OCI-LY7 (cell line): Measurements from ENCODE around the gene ANK3. TPM values are rescaled to one million over a fixed set of nuclear protein-coding genes. Genes with fewer than 3 reads are reported as not detected.

ENCODE experiments used
- BruUV-seq: library from RNA; stranded (reverse); fragments of 400-500 nt; replicated peaks from 2 replicates; lab custom pipeline; 2021; lab: Mats Ljungman, UMichigan
- CTCF ChIA-PET: fragments of 300-600 bp; sonication (Branson Sonifier 250); formaldehyde crosslinking; loops from one replicate; lab custom pipeline; 2022; ENCODE audit warnings: antibody characterized with exemption; ENCODE audit not compliant: unreplicated experiment; lab: Charles Lee
- POLR2A ChIA-PET: fragments of 300-600 bp; sonication (Branson Sonifier 250); formaldehyde crosslinking; loops from one replicate; lab custom pipeline; 2022; ENCODE audit warnings: antibody characterized with exemption; lab: Charles Lee
- DNase-seq: peaks from one replicate; pipeline ENCODE4 v3.0.0-alpha.2; 2015; ENCODE audit warnings: low spot score
- H2AFZ ChIP-seq: fragments of 200-600 bp; sonication (generic), shearing (Covaris generic); 2 replicates; pipeline ENCODE4 v1.6.1; 2014; ENCODE audit warnings: mild to moderate bottlenecking, antibody characterized with exemption, low read length, moderate library complexity
- H3K27ac ChIP-seq: fragments of 200-600 bp; sonication (generic); 2 replicates; pipeline ENCODE4 v1.5.1; 2014; ENCODE audit warnings: mixed run types, low read depth, mild to moderate bottlenecking, moderate library complexity, low read length, inconsistent platforms; ENCODE audit not compliant: poor library complexity, severe bottlenecking
- H3K36me3 ChIP-seq: fragments of 200-600 bp; sonication (generic); 2 replicates; pipeline ENCODE4 v1.6.1; 2014; ENCODE audit warnings: mild to moderate bottlenecking, antibody characterized with exemption, low read length, moderate library complexity, mixed read lengths; ENCODE audit not compliant: insufficient read depth
- H3K4me1 ChIP-seq: fragments of 200-600 bp; sonication (generic); 2 replicates; pipeline ENCODE4 v1.5.1; 2014; ENCODE audit warnings: mild to moderate bottlenecking, low read length; ENCODE audit not compliant: insufficient read depth, poor library complexity, severe bottlenecking
- H3K4me2 ChIP-seq: fragments of 200-600 bp; sonication (generic); 2 replicates; pipeline ENCODE4 v1.6.1; 2014; ENCODE audit warnings: mild to moderate bottlenecking, low read length
- H3K4me3 ChIP-seq: fragments of 200-600 bp; sonication (generic); 2 replicates; pipeline ENCODE4 v1.5.1; 2014; ENCODE audit warnings: mild to moderate bottlenecking, low read depth, low read length; ENCODE audit not compliant: poor library complexity, severe bottlenecking
- H3K79me2 ChIP-seq: fragments of 200-600 bp; sonication (generic); 2 replicates; pipeline ENCODE4 v1.6.1; 2016; ENCODE audit warnings: low read depth, mild to moderate bottlenecking, low read length, moderate library complexity, mixed read lengths; ENCODE audit not compliant: insufficient read depth
- H3K9me2 ChIP-seq: fragments of 200-600 bp; sonication (generic); 2 replicates; pipeline ENCODE4 v1.6.1; 2016; ENCODE audit warnings: mild to moderate bottlenecking, low read length, mixed read lengths; ENCODE audit not compliant: insufficient read depth
- H3K9me3 ChIP-seq: fragments of 200-600 bp; sonication (generic); 2 replicates; pipeline ENCODE4 v1.6.1; 2014; ENCODE audit warnings: mild to moderate bottlenecking, mixed run types, low read length, mixed read lengths
- H4K20me1 ChIP-seq: fragments of 200-600 bp; sonication (generic); 2 replicates; pipeline ENCODE4 v1.6.1; 2014; ENCODE audit warnings: mild to moderate bottlenecking, antibody characterized with exemption, low read length, moderate library complexity, mixed read lengths; ENCODE audit not compliant: insufficient read depth
- EZH2phosphoT487 ChIP-seq: fragments of 200-600 bp; sonication (generic); IDR thresholded peaks from 2 replicates; pipeline ENCODE4 v1.6.1; 2018; ENCODE audit warnings: low read depth, borderline replicate concordance, mild to moderate bottlenecking, mixed run types, antibody characterized with exemption, low read length, moderate library complexity, mixed read lengths
- intact Hi-C: fragments of 100-400 bp; cut with micrococcal nuclease; formaldehyde crosslinking; loops from one replicate; pipeline ENCODE4 v1.10.0; 2022; ENCODE audit not compliant: unreplicated experiment
- total RNA-seq, 2 experiments: library from RNA; depleted of rRNA in 1 of 2; stranded (reverse); fragments of >200 nt in 1 of 2; shearing (Covaris generic) in 1 of 2; gene quantifications; 2 replicates each; pipeline ENCODE4 v1.2.3, GENCODE V29; 2014 to 2022
- TF ChIP-seq, protein P1 (sequence below): fragments of 200-600 bp; sonication (generic); conservative IDR thresholded peaks from 2 replicates; pipeline ENCODE4 v1.5.1; 2014; ENCODE audit warnings: mild to moderate bottlenecking, antibody characterized with exemption, low read length, moderate library complexity, mixed read lengths

ANK3 gene
- total RNA-seq, 2 experiments from 2014 or later: 0.13 to 0.49 TPM

GRCh38 chr10:60267802-60268201, 121.9 kb downstream of the ANK3 start:
- H3K4me2 ChIP-seq: peak overlapping the region; percentile 11; the same call in 1 of the 2 replicates
- H3K4me1 ChIP-seq: peaks cover 39% of the 10 kb centered on the region
- no peaks in the 10 kb centered on the region for H4K20me1 ChIP-seq
- peak; percentile 4 for DNase-seq
- no peaks in the 10 kb centered on the region for H3K9me2 ChIP-seq
- H3K9me3 ChIP-seq: no peaks in the 10 kb centered on the region
- intact Hi-C loops: loop anchor here (2.0 kb wide), 1 partner anchor 29 kb away; no protein-coding TSS in a partner anchor
- no peaks in the 10 kb centered on the region for H3K36me3 ChIP-seq
- no peaks in the 10 kb centered on the region for H3K79me2 ChIP-seq
- POLR2A ChIA-PET: interaction anchor here (1.0 to 1.5 kb wide), 3 partner anchors 8 to 30 kb away, joined by 3 to 6 read pairs (median 4); no protein-coding TSS in a partner anchor
- CTCF ChIA-PET: no interaction called here
- no peak overlapping the region for H3K4me3 ChIP-seq
- no peak for TF ChIP-seq EZH2phosphoT487
- BruUV-seq: no TSS peak
- no peak overlapping the region for H3K27ac ChIP-seq
- peak overlapping the region; percentile 87 for H2AFZ ChIP-seq

DNA sequence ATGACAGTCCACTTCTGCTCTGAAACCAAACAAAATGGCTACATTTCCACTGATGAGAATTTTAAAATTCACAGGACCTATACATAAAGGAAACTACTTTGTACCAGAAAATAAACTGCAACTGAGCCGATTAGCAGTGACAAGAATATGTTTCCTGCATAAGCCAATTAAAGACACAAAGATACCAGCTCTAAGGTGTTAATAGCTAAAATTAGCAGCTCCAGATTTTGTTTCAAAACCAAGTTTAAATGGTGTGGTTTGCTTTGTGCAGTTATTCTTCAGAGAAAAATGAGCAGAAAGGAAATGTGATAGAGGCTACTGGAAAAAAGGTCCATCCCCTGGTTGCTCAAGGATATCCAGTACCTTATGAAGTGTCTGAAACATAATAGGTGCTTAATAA, 123.2 kb downstream of the ANK3 start:
- intact Hi-C loops: loop anchor here (2.0 kb wide), 1 partner anchor 28 kb away; no protein-coding TSS in a partner anchor
- H3K27ac ChIP-seq: peak overlapping the region; percentile 17
- H3K79me2 ChIP-seq: no peaks in the 10 kb centered on the region
- ChIA-PET CTCF (no interaction called here), POLR2A (interaction anchor here (0.8 kb wide), 1 partner anchor 36 kb away, joined by 3 read pairs; no protein-coding TSS in a partner anchor)
- peak overlapping the region; percentile 87 for H2AFZ ChIP-seq
- H3K4me3 ChIP-seq: no peak overlapping the region
- H3K4me1 ChIP-seq: peaks cover 36% of the 10 kb centered on the region
- no peaks in the 10 kb centered on the region for H3K9me2 ChIP-seq
- no peaks in the 10 kb centered on the region for H3K9me3 ChIP-seq
- peak overlapping the region; percentile 56 for H3K4me2 ChIP-seq
- H3K36me3 ChIP-seq: no peaks in the 10 kb centered on the region
- no TSS peak for BruUV-seq
- TF ChIP-seq, protein P1, sequence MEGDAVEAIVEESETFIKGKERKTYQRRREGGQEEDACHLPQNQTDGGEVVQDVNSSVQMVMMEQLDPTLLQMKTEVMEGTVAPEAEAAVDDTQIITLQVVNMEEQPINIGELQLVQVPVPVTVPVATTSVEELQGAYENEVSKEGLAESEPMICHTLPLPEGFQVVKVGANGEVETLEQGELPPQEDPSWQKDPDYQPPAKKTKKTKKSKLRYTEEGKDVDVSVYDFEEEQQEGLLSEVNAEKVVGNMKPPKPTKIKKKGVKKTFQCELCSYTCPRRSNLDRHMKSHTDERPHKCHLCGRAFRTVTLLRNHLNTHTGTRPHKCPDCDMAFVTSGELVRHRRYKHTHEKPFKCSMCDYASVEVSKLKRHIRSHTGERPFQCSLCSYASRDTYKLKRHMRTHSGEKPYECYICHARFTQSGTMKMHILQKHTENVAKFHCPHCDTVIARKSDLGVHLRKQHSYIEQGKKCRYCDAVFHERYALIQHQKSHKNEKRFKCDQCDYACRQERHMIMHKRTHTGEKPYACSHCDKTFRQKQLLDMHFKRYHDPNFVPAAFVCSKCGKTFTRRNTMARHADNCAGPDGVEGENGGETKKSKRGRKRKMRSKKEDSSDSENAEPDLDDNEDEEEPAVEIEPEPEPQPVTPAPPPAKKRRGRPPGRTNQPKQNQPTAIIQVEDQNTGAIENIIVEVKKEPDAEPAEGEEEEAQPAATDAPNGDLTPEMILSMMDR: no peak
- TF ChIP-seq EZH2phosphoT487: no peak
- DNase-seq: peak; percentile 9
- no peaks in the 10 kb centered on the region for H4K20me1 ChIP-seq

DNA sequence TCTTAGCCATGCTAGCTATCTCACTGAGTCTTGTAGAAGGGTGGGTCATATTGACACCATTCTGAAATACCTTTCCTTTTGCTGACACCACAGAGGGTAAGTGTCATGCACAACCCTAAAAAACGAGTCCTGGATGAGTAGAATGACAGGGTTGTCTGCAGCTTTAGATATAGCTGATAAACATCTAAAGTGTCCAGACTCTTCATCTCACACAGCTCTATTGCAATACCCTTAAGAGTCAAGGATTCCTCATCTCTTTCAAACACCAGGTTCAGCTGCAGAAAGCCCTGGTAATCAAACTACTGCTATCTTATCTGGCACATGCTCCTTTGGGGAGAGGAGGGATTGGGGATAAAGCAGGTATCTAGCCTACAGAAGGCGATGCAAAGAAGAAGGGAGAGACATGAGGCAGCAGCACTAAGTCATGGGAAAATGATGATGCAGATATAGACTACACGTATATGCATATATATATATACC, 127.0 kb downstream of the ANK3 start:
- Histone ChIP-seq H4K20me1 (no peaks in the 10 kb centered on the region), H3K36me3 (no peaks in the 10 kb centered on the region), H3K79me2 (no peaks in the 10 kb centered on the region), H3K27ac (no peak overlapping the region), H3K4me1 (peaks cover 21% of the 10 kb centered on the region), H3K9me3 (no peaks in the 10 kb centered on the region), H3K4me3 (no peak overlapping the region), H3K9me2 (no peaks in the 10 kb centered on the region), H3K4me2 (no peak overlapping the region), H2AFZ (no peak overlapping the region)
- no TSS peak for BruUV-seq
- TF ChIP-seq, protein P1: no peak
- no peak for TF ChIP-seq EZH2phosphoT487
- no peak for DNase-seq
- intact Hi-C loops: no loop called here
- ChIA-PET POLR2A (no interaction called here), CTCF (no interaction called here)
